T-helper 2 cell (primary cell): Measurements from ENCODE around the gene MAP6.
A peak's percentile ranks its signal among the peaks of the same experiment; 100 is the strongest.

Experiments used
- DNase-seq, 5 experiments: peaks; one replicate each; pipeline versions ENCODE4 v3.0.0 to v3.0.0-alpha.2; 2012 to 2022

The MAP6 gene

GRCh38 chr11:75665990-75666389, 2.8 kb downstream of the MAP6 start:
- no peak for DNase-seq

DNA sequence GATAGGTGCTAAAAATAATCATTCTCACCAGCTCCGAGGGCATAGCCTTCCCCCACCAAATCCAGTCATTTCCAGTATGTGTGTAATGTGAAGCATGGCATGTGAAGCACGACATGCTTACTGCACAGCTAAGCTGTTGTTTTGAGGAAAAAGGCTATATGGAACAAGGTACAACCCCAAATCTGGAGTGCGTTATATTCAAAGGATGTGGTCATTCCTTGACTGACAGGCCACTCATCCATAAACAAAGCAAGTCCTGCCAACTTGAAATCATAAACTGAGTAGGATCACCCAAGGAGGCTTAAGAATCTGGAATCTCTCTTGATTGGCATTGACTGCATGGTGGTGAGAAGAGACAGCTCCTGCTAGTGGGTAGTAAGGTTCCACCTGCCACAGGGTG, 3.7 kb downstream of the MAP6 start:
- no peak for DNase-seq

DNA sequence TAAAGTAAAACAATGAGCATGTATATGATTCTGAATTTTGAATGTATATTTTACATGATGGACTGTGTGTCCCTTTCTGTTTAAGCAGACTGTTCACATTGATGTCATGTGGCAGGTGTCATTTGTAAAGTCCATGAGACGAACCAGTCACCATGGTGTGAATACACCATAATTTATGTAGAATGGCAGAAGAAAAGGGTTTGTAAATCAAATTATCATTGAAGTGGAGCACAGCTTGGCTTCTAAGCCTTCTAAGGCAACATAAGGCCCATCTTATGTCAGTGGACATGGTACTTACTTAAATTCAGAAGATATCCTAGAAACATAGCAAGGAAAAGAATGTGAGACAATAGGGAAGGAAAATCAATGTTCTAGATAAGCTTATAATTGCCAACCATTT, 4.4 kb downstream of the MAP6 start:
- DNase-seq: no peak

- DNase-seq: no peak
Observed at GRCh38 chr11:75663808-75664207, 5.0 kb downstream of the MAP6 start.

DNA sequence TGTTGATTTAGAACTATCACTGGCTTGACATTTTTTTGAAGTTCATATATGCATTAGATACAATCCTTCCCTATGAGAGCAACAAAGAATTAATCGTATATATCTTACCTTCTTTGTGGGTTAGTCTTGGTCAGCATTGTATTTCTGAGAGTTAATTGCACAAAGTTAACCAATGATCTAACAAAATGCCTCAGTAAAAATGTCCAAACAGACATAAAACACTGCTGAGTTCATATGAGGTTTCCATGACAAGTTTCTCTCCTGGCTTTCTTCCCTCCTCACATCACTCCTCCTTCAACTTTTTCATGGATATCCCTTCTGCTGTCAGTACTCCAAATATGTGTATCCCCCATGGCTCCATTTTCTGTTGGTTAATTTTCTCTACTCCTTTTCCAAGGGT, 9.0 kb downstream of the MAP6 start:
- no peak for DNase-seq

GRCh38 chr11:75656044-75656727, 12.7 kb downstream of the MAP6 start:
- no peak for DNase-seq

DNA sequence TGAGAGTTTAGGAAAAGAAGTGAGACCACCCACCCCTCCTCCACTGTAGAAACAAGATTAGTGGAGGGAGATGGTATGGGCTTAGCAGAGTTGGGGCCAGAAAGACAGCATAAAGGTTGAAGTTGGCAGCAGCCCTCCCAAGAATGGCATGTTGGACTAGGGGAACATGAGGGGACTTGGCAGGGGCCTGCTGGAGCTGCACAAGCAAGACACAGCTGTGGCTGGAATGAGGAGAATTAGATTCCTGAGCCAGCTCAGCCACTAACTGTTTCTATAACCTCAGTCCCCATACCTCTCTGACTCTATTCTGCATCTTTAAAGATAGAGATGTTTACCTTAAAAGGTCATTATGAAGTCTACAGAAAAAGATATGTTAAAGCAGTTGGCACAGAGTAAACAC, 13.2 kb downstream of the MAP6 start:
- DNase-seq: no peak

- DNase-seq: peak in 1 of 5 experiments; percentile 8
Observed at GRCh38 chr11:75654314-75654713, 14.5 kb downstream of the MAP6 start.

DNA sequence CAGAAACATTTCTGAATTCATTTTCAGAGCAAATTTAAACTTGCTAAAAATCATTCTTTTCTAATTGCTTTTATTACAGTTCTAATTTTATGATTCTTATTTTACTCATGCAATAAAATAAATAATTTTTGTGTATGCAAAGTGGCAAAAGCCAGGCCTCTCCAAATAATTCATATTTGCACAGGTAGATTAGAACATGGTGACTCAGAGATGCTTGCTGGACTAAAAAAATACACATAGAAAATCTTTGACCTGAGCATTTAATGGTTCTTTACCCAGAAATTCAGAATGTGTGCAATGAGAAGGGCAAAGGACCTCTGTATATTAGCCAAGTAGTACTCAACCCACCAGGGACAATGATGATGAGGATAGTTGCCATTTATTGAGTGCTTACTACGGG, 15.3 kb downstream of the MAP6 start:
- no peak for DNase-seq

GRCh38 chr11:75652936-75653335, 15.9 kb downstream of the MAP6 start:
- no peak for DNase-seq

DNA sequence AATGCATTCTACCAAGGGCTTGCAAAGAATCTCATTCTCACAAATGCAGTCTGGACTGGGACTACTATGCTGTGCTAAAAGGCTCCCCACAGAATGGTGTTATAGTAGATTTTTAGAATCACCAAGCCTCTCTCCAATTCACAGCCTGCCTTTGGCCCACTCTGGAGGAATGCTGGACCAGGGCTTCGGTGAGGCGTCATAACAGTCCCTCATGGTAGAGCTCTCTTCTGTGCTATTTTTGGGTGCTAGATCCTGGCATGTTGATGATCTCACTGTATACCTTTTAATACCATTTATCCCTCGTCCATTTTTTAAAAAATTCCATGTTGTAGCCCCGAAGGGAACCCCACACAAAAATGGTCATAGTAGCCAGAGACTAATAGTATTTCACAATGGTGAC, 17.6 kb downstream of the MAP6 start:
- DNase-seq: no peak

DNA sequence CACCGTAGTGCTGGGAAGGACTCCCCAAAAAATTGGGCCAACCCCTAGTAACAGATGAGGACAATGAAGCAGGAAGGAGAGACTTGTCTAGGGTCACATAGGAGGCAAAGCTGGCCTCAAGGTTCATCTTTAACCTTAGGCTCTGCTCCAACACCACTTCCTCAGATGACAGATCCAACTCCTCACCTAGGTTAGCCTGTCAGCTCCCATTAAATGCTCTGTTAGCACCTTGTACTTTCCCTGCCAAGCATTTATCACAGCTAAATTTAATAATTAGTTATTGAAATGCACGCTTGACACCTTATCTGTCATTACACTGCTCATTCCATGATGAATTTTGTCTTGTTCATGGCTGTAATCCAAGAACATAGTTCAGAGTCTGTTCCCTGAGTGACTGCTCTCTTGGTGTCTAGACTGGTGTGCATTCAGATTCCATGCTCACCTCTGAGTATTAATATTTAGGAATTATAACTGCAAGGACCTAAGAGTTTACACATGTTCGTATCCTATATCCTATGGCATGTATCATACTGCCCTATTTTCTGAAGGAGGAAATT, 18.6 kb downstream of the MAP6 start:
- DNase-seq: no peak

- DNase-seq: no peak
Observed at GRCh38 chr11:75644946-75645345, 23.9 kb downstream of the MAP6 start.

GRCh38 chr11:75644370-75644769, 24.5 kb downstream of the MAP6 start:
- DNase-seq: no peak

DNA sequence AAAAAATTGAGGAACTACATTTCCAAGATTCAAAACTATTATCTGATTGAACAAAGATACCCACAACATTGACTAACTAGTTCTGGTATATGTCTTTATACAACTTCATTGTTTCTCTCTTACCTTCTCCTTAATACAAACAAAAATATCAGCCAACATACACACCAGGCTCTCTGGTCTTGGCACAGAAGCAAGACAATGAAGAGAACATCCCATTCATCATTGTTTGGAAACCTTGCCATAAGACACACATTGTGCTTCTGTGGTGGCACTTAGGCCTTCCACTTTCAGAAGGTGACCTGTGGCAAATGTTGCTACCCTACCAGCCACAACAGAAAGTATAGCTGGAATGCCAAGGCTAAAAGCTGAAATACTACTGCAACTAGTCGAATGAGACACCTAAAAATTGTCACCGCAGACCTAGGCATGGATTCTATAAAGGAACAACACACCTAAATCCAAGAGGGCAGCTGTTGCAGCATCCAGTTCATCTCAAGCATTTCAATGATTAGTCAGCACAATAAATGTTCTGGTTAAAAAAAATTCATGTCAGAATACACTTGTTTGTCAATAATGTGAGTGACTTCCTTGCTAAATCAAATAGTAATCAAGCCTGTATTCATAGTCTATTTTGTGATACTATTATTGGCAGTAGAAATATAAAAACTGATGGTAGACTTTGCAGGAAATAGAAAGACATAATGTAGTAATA, 26.3 kb downstream of the MAP6 start:
- DNase-seq: no peak

DNA sequence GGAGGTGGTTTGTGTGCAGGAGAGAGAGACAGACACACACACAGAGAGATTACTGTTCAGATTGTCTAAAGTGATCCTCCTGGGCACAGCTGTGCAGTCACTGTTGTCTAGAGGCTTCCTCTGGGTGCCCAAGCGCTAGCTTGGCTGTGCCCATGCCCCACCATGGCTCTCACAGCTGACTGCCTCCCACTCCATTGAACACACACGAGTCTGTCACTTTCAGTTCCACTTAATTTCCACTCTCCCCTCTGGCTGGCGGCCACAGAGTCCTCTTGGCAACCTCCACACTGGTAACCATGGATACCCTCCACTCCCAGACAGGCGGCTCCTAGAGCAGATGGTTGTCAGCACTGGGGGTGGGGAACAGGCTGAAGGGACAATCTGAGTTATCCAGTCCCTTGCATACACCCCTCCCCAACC, 29.1 kb downstream of the MAP6 start:
- DNase-seq: no peak

- DNase-seq: no peak
Observed at GRCh38 chr11:75637998-75638397, 30.8 kb downstream of the MAP6 start.

GRCh38 chr11:75635066-75635862, 33.6 kb downstream of the MAP6 start:
- no peak for DNase-seq

DNA sequence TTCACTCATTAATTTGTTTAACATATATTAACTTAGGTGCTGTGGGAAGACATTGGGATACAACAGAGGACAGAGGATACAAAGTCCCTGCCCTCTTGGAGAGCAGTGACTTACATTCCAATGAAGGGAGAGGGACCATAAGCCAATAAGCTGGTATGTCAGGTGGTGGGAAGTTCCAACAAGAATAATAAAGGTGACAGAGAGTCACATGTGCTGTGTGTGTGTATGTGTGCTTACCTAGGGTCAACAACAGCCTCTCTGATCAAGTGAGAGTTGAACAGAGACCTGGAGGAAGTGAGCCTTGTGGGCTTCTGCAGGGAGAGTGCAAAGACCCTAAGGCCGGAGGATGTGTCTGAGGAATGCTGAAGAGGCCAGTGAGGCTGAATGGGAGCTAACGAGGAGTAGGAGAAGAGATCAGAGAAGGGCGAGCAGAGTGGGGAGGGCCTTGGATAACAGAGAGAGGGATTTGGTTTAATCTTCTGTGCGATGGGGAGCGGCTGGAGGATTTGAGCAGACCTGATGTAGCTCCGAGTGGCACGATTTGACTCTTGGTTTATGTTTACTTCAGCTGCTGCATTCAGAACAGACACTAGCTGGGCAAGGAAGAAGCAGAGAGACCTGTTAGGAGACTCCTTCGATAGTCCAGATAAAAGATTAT, 35.3 kb downstream of the MAP6 start:
- DNase-seq: no peak

- no peak for DNase-seq
Observed at GRCh38 chr11:75632962-75633361, 35.9 kb downstream of the MAP6 start.

GRCh38 chr11:75632450-75632849, 36.4 kb downstream of the MAP6 start:
- DNase-seq: no peak

GRCh38 chr11:75631086-75631730, 37.6 kb downstream of the MAP6 start:
- DNase-seq: no peak
